ENCODE measurements around the gene SAMD15.

DNA sequence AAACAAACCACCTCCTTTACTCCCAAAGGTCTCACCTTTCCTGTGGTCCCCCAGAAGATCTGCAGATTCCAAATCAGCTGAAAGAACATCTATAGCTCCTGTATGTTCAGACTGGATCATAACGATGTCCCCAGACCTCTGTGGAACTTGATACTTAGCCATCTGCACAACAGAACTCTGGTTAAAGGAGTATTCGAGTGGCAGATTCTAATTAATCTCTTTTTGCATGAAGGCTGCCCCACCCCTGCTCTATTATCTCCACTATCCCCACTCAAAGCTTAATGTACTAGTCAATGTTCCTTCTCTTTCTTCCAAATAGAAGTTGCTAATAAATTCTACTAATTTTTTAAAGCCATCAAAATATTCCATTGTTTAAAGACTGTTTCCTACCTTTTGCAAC, 33.5 kb upstream of the SAMD15 start:
- TF ChIP-seq, protein P1, sequence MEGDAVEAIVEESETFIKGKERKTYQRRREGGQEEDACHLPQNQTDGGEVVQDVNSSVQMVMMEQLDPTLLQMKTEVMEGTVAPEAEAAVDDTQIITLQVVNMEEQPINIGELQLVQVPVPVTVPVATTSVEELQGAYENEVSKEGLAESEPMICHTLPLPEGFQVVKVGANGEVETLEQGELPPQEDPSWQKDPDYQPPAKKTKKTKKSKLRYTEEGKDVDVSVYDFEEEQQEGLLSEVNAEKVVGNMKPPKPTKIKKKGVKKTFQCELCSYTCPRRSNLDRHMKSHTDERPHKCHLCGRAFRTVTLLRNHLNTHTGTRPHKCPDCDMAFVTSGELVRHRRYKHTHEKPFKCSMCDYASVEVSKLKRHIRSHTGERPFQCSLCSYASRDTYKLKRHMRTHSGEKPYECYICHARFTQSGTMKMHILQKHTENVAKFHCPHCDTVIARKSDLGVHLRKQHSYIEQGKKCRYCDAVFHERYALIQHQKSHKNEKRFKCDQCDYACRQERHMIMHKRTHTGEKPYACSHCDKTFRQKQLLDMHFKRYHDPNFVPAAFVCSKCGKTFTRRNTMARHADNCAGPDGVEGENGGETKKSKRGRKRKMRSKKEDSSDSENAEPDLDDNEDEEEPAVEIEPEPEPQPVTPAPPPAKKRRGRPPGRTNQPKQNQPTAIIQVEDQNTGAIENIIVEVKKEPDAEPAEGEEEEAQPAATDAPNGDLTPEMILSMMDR (IDR thresholded peaks at IDR 0.05), result no peak
- TF ChIP-seq, protein P2, sequence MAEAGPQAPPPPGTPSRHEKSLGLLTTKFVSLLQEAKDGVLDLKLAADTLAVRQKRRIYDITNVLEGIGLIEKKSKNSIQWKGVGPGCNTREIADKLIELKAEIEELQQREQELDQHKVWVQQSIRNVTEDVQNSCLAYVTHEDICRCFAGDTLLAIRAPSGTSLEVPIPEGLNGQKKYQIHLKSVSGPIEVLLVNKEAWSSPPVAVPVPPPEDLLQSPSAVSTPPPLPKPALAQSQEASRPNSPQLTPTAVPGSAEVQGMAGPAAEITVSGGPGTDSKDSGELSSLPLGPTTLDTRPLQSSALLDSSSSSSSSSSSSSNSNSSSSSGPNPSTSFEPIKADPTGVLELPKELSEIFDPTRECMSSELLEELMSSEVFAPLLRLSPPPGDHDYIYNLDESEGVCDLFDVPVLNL (CRISPR knock-in tag; IDR thresholded peaks at IDR 0.05; ENCODE audit: borderline replicate concordance, low read depth), result no peak
- no peak for TF ChIP-seq KAT7 (CRISPR knock-in tag; IDR thresholded peaks at IDR 0.05; ENCODE audit: borderline replicate concordance)
- TF ChIP-seq ZNF671 (CRISPR knock-in tag; IDR thresholded peaks at IDR 0.05), result no peak
- TF ChIP-seq NR2C2 (CRISPR knock-in tag; IDR thresholded peaks at IDR 0.05), result no peak
- TF ChIP-seq MYBL2 (CRISPR knock-in tag; IDR thresholded peaks at IDR 0.05), result no peak
- no peak for TF ChIP-seq GABPB1 (CRISPR knock-in tag; IDR thresholded peaks at IDR 0.05)
- TF ChIP-seq, protein P3, sequence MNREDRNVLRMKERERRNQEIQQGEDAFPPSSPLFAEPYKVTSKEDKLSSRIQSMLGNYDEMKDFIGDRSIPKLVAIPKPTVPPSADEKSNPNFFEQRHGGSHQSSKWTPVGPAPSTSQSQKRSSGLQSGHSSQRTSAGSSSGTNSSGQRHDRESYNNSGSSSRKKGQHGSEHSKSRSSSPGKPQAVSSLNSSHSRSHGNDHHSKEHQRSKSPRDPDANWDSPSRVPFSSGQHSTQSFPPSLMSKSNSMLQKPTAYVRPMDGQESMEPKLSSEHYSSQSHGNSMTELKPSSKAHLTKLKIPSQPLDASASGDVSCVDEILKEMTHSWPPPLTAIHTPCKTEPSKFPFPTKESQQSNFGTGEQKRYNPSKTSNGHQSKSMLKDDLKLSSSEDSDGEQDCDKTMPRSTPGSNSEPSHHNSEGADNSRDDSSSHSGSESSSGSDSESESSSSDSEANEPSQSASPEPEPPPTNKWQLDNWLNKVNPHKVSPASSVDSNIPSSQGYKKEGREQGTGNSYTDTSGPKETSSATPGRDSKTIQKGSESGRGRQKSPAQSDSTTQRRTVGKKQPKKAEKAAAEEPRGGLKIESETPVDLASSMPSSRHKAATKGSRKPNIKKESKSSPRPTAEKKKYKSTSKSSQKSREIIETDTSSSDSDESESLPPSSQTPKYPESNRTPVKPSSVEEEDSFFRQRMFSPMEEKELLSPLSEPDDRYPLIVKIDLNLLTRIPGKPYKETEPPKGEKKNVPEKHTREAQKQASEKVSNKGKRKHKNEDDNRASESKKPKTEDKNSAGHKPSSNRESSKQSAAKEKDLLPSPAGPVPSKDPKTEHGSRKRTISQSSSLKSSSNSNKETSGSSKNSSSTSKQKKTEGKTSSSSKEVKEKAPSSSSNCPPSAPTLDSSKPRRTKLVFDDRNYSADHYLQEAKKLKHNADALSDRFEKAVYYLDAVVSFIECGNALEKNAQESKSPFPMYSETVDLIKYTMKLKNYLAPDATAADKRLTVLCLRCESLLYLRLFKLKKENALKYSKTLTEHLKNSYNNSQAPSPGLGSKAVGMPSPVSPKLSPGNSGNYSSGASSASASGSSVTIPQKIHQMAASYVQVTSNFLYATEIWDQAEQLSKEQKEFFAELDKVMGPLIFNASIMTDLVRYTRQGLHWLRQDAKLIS (CRISPR knock-in tag; IDR thresholded peaks at IDR 0.05; ENCODE audit: borderline replicate concordance), result no peak
- TF ChIP-seq, protein P4, sequence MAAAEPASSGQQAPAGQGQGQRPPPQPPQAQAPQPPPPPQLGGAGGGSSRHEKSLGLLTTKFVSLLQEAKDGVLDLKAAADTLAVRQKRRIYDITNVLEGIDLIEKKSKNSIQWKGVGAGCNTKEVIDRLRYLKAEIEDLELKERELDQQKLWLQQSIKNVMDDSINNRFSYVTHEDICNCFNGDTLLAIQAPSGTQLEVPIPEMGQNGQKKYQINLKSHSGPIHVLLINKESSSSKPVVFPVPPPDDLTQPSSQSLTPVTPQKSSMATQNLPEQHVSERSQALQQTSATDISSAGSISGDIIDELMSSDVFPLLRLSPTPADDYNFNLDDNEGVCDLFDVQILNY (CRISPR knock-in tag; IDR thresholded peaks at IDR 0.05), result no peak

All from WTC11 (cell line).